Progenitor cell of endocrine pancreas (in vitro differentiated cells): ENCODE results near the gene SCNN1B. TPM values are rescaled to one million over a fixed set of nuclear protein-coding genes. Genes with fewer than 3 reads are reported as not detected.

Experiments used
- DNase-seq: peaks from one replicate; pipeline ENCODE4 v3.0.0; 2021; ENCODE audit warnings: low spot score; ENCODE audit not compliant: unreplicated experiment
- H3K27ac Mint-ChIP-seq: 2 replicates; pipeline ENCODE4 v1.8.0; 2021; ENCODE audit warnings: mild to moderate bottlenecking, moderate library complexity, mixed read lengths
- H3K27me3 Mint-ChIP-seq: 2 replicates; pipeline ENCODE4 v1.8.0; 2021; ENCODE audit warnings: mixed read lengths
- H3K36me3 Mint-ChIP-seq: 2 replicates; pipeline ENCODE4 v1.8.0; 2022; ENCODE audit warnings: mixed read lengths; ENCODE audit not compliant: insufficient read depth
- H3K4me1 Mint-ChIP-seq: 2 replicates; pipeline ENCODE4 v1.8.0; 2021; ENCODE audit warnings: low read depth, mixed read lengths
- H3K4me3 Mint-ChIP-seq: 2 replicates; pipeline ENCODE4 v1.8.0; 2021; ENCODE audit warnings: low read depth, mild to moderate bottlenecking, moderate library complexity, mixed read lengths
- H3K9me3 Mint-ChIP-seq: 2 replicates; pipeline ENCODE4 v1.8.0; 2021; ENCODE audit warnings: low read depth, mixed read lengths
- CTCF ChIP-seq: fragments of 200-600 bp; sonication (generic); IDR thresholded peaks from one replicate; pipeline ENCODE4 v1.5.0; 2021; ENCODE audit warnings: antibody characterized with exemption, mild to moderate bottlenecking; ENCODE audit not compliant: unreplicated experiment
- total RNA-seq: library from RNA; stranded (reverse); gene quantifications from 2 replicates; pipeline ENCODE4 v1.2.1, GENCODE V29; 2021

The SCNN1B gene
- total RNA-seq, 1 donor from 2014 or later = not detected

GRCh38 chr16:23303685-23304084, 1.6 kb downstream of the SCNN1B start:
- Mint-ChIP-seq H3K27me3 (peaks cover 59% of the 10 kb centered on the region), H3K4me1 (peaks cover 5% of the 10 kb centered on the region), H3K4me3 (no peak overlapping the region), H3K27ac (no peak overlapping the region), H3K36me3 (no peaks in the 10 kb centered on the region), H3K9me3 (no peaks in the 10 kb centered on the region)
- no peak for TF ChIP-seq CTCF
- DNase-seq = no peak

GRCh38 chr16:23304620-23305019, 2.5 kb downstream of the SCNN1B start:
- Mint-ChIP-seq H3K4me1 (peaks cover 5% of the 10 kb centered on the region), H3K4me3 (no peak overlapping the region), H3K9me3 (no peaks in the 10 kb centered on the region), H3K27ac (no peak overlapping the region), H3K27me3 (peaks cover 58% of the 10 kb centered on the region), H3K36me3 (no peaks in the 10 kb centered on the region)
- DNase-seq = no peak
- no peak for TF ChIP-seq CTCF

GRCh38 chr16:23306199-23307100, 4.3 kb downstream of the SCNN1B start:
- Mint-ChIP-seq H3K9me3 (no peaks in the 10 kb centered on the region), H3K27ac (no peak overlapping the region), H3K27me3 (peaks cover 44% of the 10 kb centered on the region), H3K4me1 (peaks cover 4% of the 10 kb centered on the region), H3K4me3 (no peak overlapping the region), H3K36me3 (no peaks in the 10 kb centered on the region)
- DNase-seq = no peak
- TF ChIP-seq CTCF = no peak

GRCh38 chr16:23310217-23310616, 8.1 kb downstream of the SCNN1B start:
- Mint-ChIP-seq H3K27ac (no peak overlapping the region), H3K9me3 (no peaks in the 10 kb centered on the region), H3K36me3 (no peaks in the 10 kb centered on the region), H3K4me3 (no peak overlapping the region), H3K27me3 (peaks cover 17% of the 10 kb centered on the region), H3K4me1 (no peaks in the 10 kb centered on the region)
- DNase-seq = no peak
- no peak for TF ChIP-seq CTCF

- Mint-ChIP-seq H3K4me3 (no peak overlapping the region), H3K27me3 (peaks cover 17% of the 10 kb centered on the region), H3K36me3 (no peaks in the 10 kb centered on the region), H3K4me1 (no peaks in the 10 kb centered on the region), H3K27ac (no peak overlapping the region), H3K9me3 (no peaks in the 10 kb centered on the region)
- DNase-seq = no peak
- no peak for TF ChIP-seq CTCF
Observed at GRCh38 chr16:23310744-23311143, 8.6 kb downstream of the SCNN1B start.
